ENCODE measurements around the gene SBNO1.

SBNO1 gene

GRCh38 chr12:123271001-123271668 lies 93.5 kb downstream of the SBNO1 start:
- peaks cover 6% of the 10 kb centered on the region for H4K20me1 ChIP-seq (ENCODE audit: insufficient read depth, low read length, poor library complexity, severe bottlenecking)
- peaks cover 34% of the 10 kb centered on the region for H3K4me1 ChIP-seq (ENCODE audit: insufficient read depth, low read length, poor library complexity, severe bottlenecking)
- TF ChIP-seq EZH2phosphoT487 (IDR thresholded peaks at IDR 0.05; ENCODE audit: borderline replicate concordance) (no peak), CTCF (conservative IDR thresholded peaks at IDR 0.05; ENCODE audit: low read length) (no peak; the same call in 1 of the 2 replicates)
- peak overlapping the region; percentile 93 for H3K9ac ChIP-seq (ENCODE audit: low read depth, low read length, poor library complexity, severe bottlenecking)
- H3F3A ChIP-seq (ENCODE audit: low read depth) = 0 out of 2 replicates have a peak, but pooled peaks cover 6% of the 10 kb centered on the region
- no peaks in the 10 kb centered on the region for H3K27me3 ChIP-seq (ENCODE audit: insufficient read depth, low read length, poor library complexity, severe bottlenecking)
- peaks cover 56% of the 10 kb centered on the region for H3K79me2 ChIP-seq (ENCODE audit: insufficient read depth, low read length)
- no peaks in the 10 kb centered on the region; the same call in 1 of the 2 replicates for H3K36me3 ChIP-seq (ENCODE audit: insufficient read depth, low read length)
- H3K4me2 ChIP-seq (ENCODE audit: low read depth, low read length, poor library complexity, severe bottlenecking) = peak overlapping the region; percentile 90
- no peak overlapping the region; the same call in 1 of the 2 replicates for H2AFZ ChIP-seq (ENCODE audit: low read length)
- peak overlapping the region; percentile 92 for H3K4me3 ChIP-seq (ENCODE audit: low read length, poor library complexity, severe bottlenecking)
- H3K9me2 ChIP-seq (replicated peaks; ENCODE audit: low read depth, low read length) = no peaks in the 10 kb centered on the region
- no peaks in the 10 kb centered on the region for H3K9me3 ChIP-seq (ENCODE audit: insufficient read depth, low read depth, low read length)

- Histone ChIP-seq H3K27me3 (ENCODE audit: insufficient read depth, low read length, poor library complexity, severe bottlenecking) (no peaks in the 10 kb centered on the region), H3K79me2 (ENCODE audit: insufficient read depth, low read length) (peaks cover 56% of the 10 kb centered on the region), H3K4me2 (ENCODE audit: low read depth, low read length, poor library complexity, severe bottlenecking) (peak overlapping the region; percentile 90), H2AFZ (ENCODE audit: low read length) (peak overlapping the region; percentile 80), H3F3A (ENCODE audit: low read depth) (0 out of 2 replicates have a peak, but pooled peaks cover 6% of the 10 kb centered on the region), H3K9me2 (replicated peaks; ENCODE audit: low read depth, low read length) (no peaks in the 10 kb centered on the region), H3K36me3 (ENCODE audit: insufficient read depth, low read length) (no peaks in the 10 kb centered on the region; the same call in 1 of the 2 replicates), H3K4me3 (ENCODE audit: low read length, poor library complexity, severe bottlenecking) (peak overlapping the region; percentile 92), H3K9ac (ENCODE audit: low read depth, low read length, poor library complexity, severe bottlenecking) (peak overlapping the region; percentile 93), H4K20me1 (ENCODE audit: insufficient read depth, low read length, poor library complexity, severe bottlenecking) (peaks cover 6% of the 10 kb centered on the region), H3K4me1 (ENCODE audit: insufficient read depth, low read length, poor library complexity, severe bottlenecking) (peaks cover 34% of the 10 kb centered on the region), H3K9me3 (ENCODE audit: insufficient read depth, low read depth, low read length) (no peaks in the 10 kb centered on the region)
- no peak for TF ChIP-seq EZH2phosphoT487 (IDR thresholded peaks at IDR 0.05; ENCODE audit: borderline replicate concordance)
- no peak for TF ChIP-seq CTCF (conservative IDR thresholded peaks at IDR 0.05; ENCODE audit: low read length)
Measured at GRCh38 chr12:123270214-123271000, 94.2 kb downstream of the SBNO1 start.

GRCh38 chr12:123269896-123270213 lies 94.8 kb downstream of the SBNO1 start:
- Histone ChIP-seq H3K4me3 (ENCODE audit: low read length, poor library complexity, severe bottlenecking) (peak overlapping the region; percentile 92), H3K9me2 (replicated peaks; ENCODE audit: low read depth, low read length) (no peaks in the 10 kb centered on the region), H4K20me1 (ENCODE audit: insufficient read depth, low read length, poor library complexity, severe bottlenecking) (peaks cover 6% of the 10 kb centered on the region), H3K36me3 (ENCODE audit: insufficient read depth, low read length) (no peaks in the 10 kb centered on the region; the same call in 1 of the 2 replicates), H3K79me2 (ENCODE audit: insufficient read depth, low read length) (peaks cover 56% of the 10 kb centered on the region), H3K9me3 (ENCODE audit: insufficient read depth, low read depth, low read length) (no peaks in the 10 kb centered on the region), H3F3A (ENCODE audit: low read depth) (0 out of 2 replicates have a peak, but pooled peaks cover 6% of the 10 kb centered on the region), H3K4me1 (ENCODE audit: insufficient read depth, low read length, poor library complexity, severe bottlenecking) (peaks cover 34% of the 10 kb centered on the region), H2AFZ (ENCODE audit: low read length) (peak overlapping the region; percentile 80), H3K9ac (ENCODE audit: low read depth, low read length, poor library complexity, severe bottlenecking) (peak overlapping the region; percentile 93), H3K27me3 (ENCODE audit: insufficient read depth, low read length, poor library complexity, severe bottlenecking) (no peaks in the 10 kb centered on the region), H3K4me2 (ENCODE audit: low read depth, low read length, poor library complexity, severe bottlenecking) (peak overlapping the region; percentile 90)
- TF ChIP-seq CTCF (conservative IDR thresholded peaks at IDR 0.05; ENCODE audit: low read length) (no peak), EZH2phosphoT487 (IDR thresholded peaks at IDR 0.05; ENCODE audit: borderline replicate concordance) (no peak)

Data from Loucy (cell line).